ENCODE measurements around the gene MKI67. TPM values are rescaled to one million over a fixed set of nuclear protein-coding genes. Genes with fewer than 3 reads are reported as not detected.

The MKI67 gene
- total and polyA plus RNA-seq, 4 experiments from 2014 or later = 0.11 to 0.93 (median 0.17) TPM; not detected in 1

- Histone ChIP-seq H3K4me3 (ENCODE audit: low read length in 2 of 2) (no peak overlapping the region), H3K27ac (ENCODE audit: low read depth, low read length) (no peak overlapping the region), H3K4me1 (ENCODE audit: insufficient read depth, low read length) (peaks cover 57% of the 10 kb centered on the region), H3K36me3 (ENCODE audit: insufficient read depth, low read length) (no peaks in the 10 kb centered on the region), H3K27me3 (ENCODE audit: insufficient read depth, low read length) (no peaks in the 10 kb centered on the region), H3K9me3 (ENCODE audit: control insufficient read depth in 1 of 2, low read length in 2 of 2) (no peaks in the 10 kb centered on the region)
- ChIA-PET CTCF (ENCODE audit: partially characterized antibody) (interaction anchor here (1.0 to 2.5 kb wide), 2 partner anchors 31 to 49 kb away, joined by 3 to 6 read pairs; no protein-coding TSS in a partner anchor), POLR2A (ENCODE audit: partially characterized antibody) (no interaction called here)
- no peak for DNase-seq
- no peaks in the 10 kb centered on the region for H3K9me3 Mint-ChIP-seq
- peaks cover 22 to 53% (median 43%) of the 10 kb centered on the region in 4 donors for H3K4me1 Mint-ChIP-seq
- no peak overlapping the region for H3K4me3 Mint-ChIP-seq
- H3K27ac Mint-ChIP-seq = peak overlapping the region in 1 of 7 donors; percentile 48
- H3K27me3 Mint-ChIP-seq = no peaks in the 10 kb centered on the region
- intact Hi-C loops (cut with micrococcal nuclease) = no loop called here
- no peaks in the 10 kb centered on the region for H3K36me3 Mint-ChIP-seq
Observed at GRCh38 chr10:128099901-128100300, 26.3 kb downstream of the MKI67 start.

GRCh38 chr10:128098631-128099030 lies 27.6 kb downstream of the MKI67 start:
- ChIA-PET POLR2A (ENCODE audit: partially characterized antibody) (interaction anchor here (1.0 kb wide), 1 partner anchor 12 kb away, joined by 3 read pairs; no protein-coding TSS in a partner anchor), CTCF (ENCODE audit: partially characterized antibody) (interaction anchor here (1.0 kb wide), 1 partner anchor 51 kb away, joined by 3 read pairs; no protein-coding TSS in a partner anchor)
- H3K27ac Mint-ChIP-seq = peak overlapping the region in 2 of 7 donors; percentile 48 to 71
- H3K36me3 Mint-ChIP-seq = no peaks in the 10 kb centered on the region
- H3K4me3 Mint-ChIP-seq = no peak overlapping the region
- H3K4me1 Mint-ChIP-seq = peaks cover 18 to 50% (median 37%) of the 10 kb centered on the region in 4 donors
- H3K27me3 Mint-ChIP-seq = no peaks in the 10 kb centered on the region
- no peak for DNase-seq
- no peak overlapping the region for H3K27ac ChIP-seq (ENCODE audit: low read depth, low read length)
- H3K36me3 ChIP-seq (ENCODE audit: insufficient read depth, low read length) = no peaks in the 10 kb centered on the region
- intact Hi-C loops (cut with micrococcal nuclease) = no loop called here
- no peaks in the 10 kb centered on the region for H3K9me3 ChIP-seq (ENCODE audit: control insufficient read depth in 1 of 2, low read length in 2 of 2)
- H3K27me3 ChIP-seq (ENCODE audit: insufficient read depth, low read length) = no peaks in the 10 kb centered on the region
- peaks cover 46% of the 10 kb centered on the region for H3K4me1 ChIP-seq (ENCODE audit: insufficient read depth, low read length)
- no peaks in the 10 kb centered on the region for H3K9me3 Mint-ChIP-seq
- H3K4me3 ChIP-seq (ENCODE audit: low read length in 2 of 2) = no peak overlapping the region

GRCh38 chr10:128097783-128098182 lies 28.4 kb downstream of the MKI67 start:
- peaks cover 13 to 41% (median 28%) of the 10 kb centered on the region in 4 donors for H3K4me1 Mint-ChIP-seq
- no peaks in the 10 kb centered on the region for H3K36me3 ChIP-seq (ENCODE audit: insufficient read depth, low read length)
- no peaks in the 10 kb centered on the region for H3K27me3 Mint-ChIP-seq
- peak overlapping the region in 3 of 7 donors; percentile 22 to 90 (median 26) for H3K27ac Mint-ChIP-seq
- peaks cover 37% of the 10 kb centered on the region for H3K4me1 ChIP-seq (ENCODE audit: insufficient read depth, low read length)
- H3K27ac ChIP-seq (ENCODE audit: low read depth, low read length) = no peak overlapping the region
- intact Hi-C loops (cut with micrococcal nuclease) = no loop called here
- no peaks in the 10 kb centered on the region for H3K36me3 Mint-ChIP-seq
- ChIA-PET POLR2A (ENCODE audit: partially characterized antibody) (interaction anchor here (1.2 kb wide), 1 partner anchor 28 kb away, joined by 4 read pairs; the partner anchor contains the start of gene MKI67), CTCF (ENCODE audit: partially characterized antibody) (interaction anchor here (1.1 kb wide), 1 partner anchor 53 kb away, joined by 5 read pairs; no protein-coding TSS in a partner anchor)
- H3K4me3 ChIP-seq (ENCODE audit: low read length in 2 of 2) = no peak overlapping the region
- no peaks in the 10 kb centered on the region for H3K9me3 ChIP-seq (ENCODE audit: control insufficient read depth in 1 of 2, low read length in 2 of 2)
- DNase-seq = no peak
- no peaks in the 10 kb centered on the region for H3K27me3 ChIP-seq (ENCODE audit: insufficient read depth, low read length)
- H3K9me3 Mint-ChIP-seq = no peaks in the 10 kb centered on the region
- H3K4me3 Mint-ChIP-seq = no peak overlapping the region

GRCh38 chr10:128096486-128097199 lies 29.6 kb downstream of the MKI67 start:
- POLR2A ChIA-PET (ENCODE audit: partially characterized antibody) = interaction anchor here (1.2 to 1.8 kb wide), 5 partner anchors 19 to 84 kb away, joined by 4 to 7 read pairs (median 5); partner anchors contain the start of gene MKI67
- H3K4me1 ChIP-seq (ENCODE audit: insufficient read depth, low read length) = peaks cover 28% of the 10 kb centered on the region
- H3K27ac ChIP-seq (ENCODE audit: low read depth, low read length) = no peak overlapping the region
- Mint-ChIP-seq H3K27ac (peak overlapping the region in 4 of 7 donors; percentile 17 to 88 (median 68)), H3K9me3 (no peaks in the 10 kb centered on the region), H3K4me3 (peak overlapping the region in 4 of 8 donors; percentile 70 to 74 (median 72)), H3K27me3 (no peaks in the 10 kb centered on the region), H3K36me3 (no peaks in the 10 kb centered on the region), H3K4me1 (peaks cover 13 to 39% (median 19%) of the 10 kb centered on the region in 4 donors)
- no peak overlapping the region for H3K4me3 ChIP-seq (ENCODE audit: low read length in 2 of 2)
- no peaks in the 10 kb centered on the region for H3K27me3 ChIP-seq (ENCODE audit: insufficient read depth, low read length)
- DNase-seq = no peak
- CTCF ChIA-PET (ENCODE audit: partially characterized antibody) = interaction anchor here (1.0 to 2.4 kb wide), 5 partner anchors 15 to 61 kb away, joined by 3 to 8 read pairs (median 3); no protein-coding TSS in a partner anchor
- intact Hi-C loops (cut with micrococcal nuclease) = no loop called here
- H3K36me3 ChIP-seq (ENCODE audit: insufficient read depth, low read length) = no peaks in the 10 kb centered on the region
- no peaks in the 10 kb centered on the region for H3K9me3 ChIP-seq (ENCODE audit: control insufficient read depth in 1 of 2, low read length in 2 of 2)

- Mint-ChIP-seq H3K9me3 (no peaks in the 10 kb centered on the region), H3K36me3 (no peaks in the 10 kb centered on the region), H3K4me3 (peak overlapping the region; percentile 9 to 74 (median 71)), H3K4me1 (peaks cover 13 to 33% (median 18%) of the 10 kb centered on the region in 4 donors), H3K27ac (peak overlapping the region in 6 of 7 donors; percentile 17 to 88 (median 70)), H3K27me3 (no peaks in the 10 kb centered on the region)
- intact Hi-C loops (cut with micrococcal nuclease) = no loop called here
- CTCF ChIA-PET (ENCODE audit: partially characterized antibody) = interaction anchor here (1.1 to 2.4 kb wide), 4 partner anchors 8 to 60 kb away, joined by 3 to 8 read pairs (median 3); no protein-coding TSS in a partner anchor
- Histone ChIP-seq H3K9me3 (ENCODE audit: control insufficient read depth in 1 of 2, low read length in 2 of 2) (no peaks in the 10 kb centered on the region), H3K27ac (ENCODE audit: low read depth, low read length) (peak overlapping the region; percentile 5), H3K4me3 (ENCODE audit: low read length in 2 of 2) (peak overlapping the region; percentile 19 to 52), H3K27me3 (ENCODE audit: insufficient read depth, low read length) (no peaks in the 10 kb centered on the region), H3K36me3 (ENCODE audit: insufficient read depth, low read length) (no peaks in the 10 kb centered on the region), H3K4me1 (ENCODE audit: insufficient read depth, low read length) (peaks cover 28% of the 10 kb centered on the region)
- POLR2A ChIA-PET (ENCODE audit: partially characterized antibody) = interaction anchor here (1.2 to 1.8 kb wide), 8 partner anchors 7 to 85 kb away, joined by 3 to 10 read pairs (median 6); partner anchors contain the start of gene MKI67
- DNase-seq = peak in 1 of 5 donors; percentile 14
Observed at GRCh38 chr10:128095753-128096469, 30.3 kb downstream of the MKI67 start.

- POLR2A ChIA-PET (ENCODE audit: partially characterized antibody) = interaction anchor here (1.2 to 1.8 kb wide), 7 partner anchors 8 to 86 kb away, joined by 3 to 10 read pairs (median 6); partner anchors contain the start of gene MKI67
- peaks cover 13 to 33% (median 18%) of the 10 kb centered on the region in 4 donors for H3K4me1 Mint-ChIP-seq
Observed at GRCh38 chr10:128095027-128095752, 31.0 kb downstream of the MKI67 start.

More at GRCh38 chr10:128095027-128095752, 31.0 kb downstream of the MKI67 start:
- Mint-ChIP-seq H3K27ac (peak overlapping the region; percentile 32 to 88 (median 69)), H3K36me3 (no peaks in the 10 kb centered on the region), H3K4me3 (peak overlapping the region; percentile 49 to 74 (median 71)), H3K9me3 (no peaks in the 10 kb centered on the region), H3K27me3 (no peaks in the 10 kb centered on the region)
- peak overlapping the region in 1 of 2 donors; percentile 19 for H3K4me3 ChIP-seq (ENCODE audit: low read length in 2 of 2)
- peak; percentile 26 to 71 (median 60) for DNase-seq
- CTCF ChIA-PET (ENCODE audit: partially characterized antibody) = interaction anchor here (0.7 to 2.4 kb wide), 7 partner anchors 9 to 117 kb away, joined by 3 to 8 read pairs (median 3); no protein-coding TSS in a partner anchor
- peak overlapping the region; percentile 40 for H3K27ac ChIP-seq (ENCODE audit: low read depth, low read length)
- no peaks in the 10 kb centered on the region for H3K27me3 ChIP-seq (ENCODE audit: insufficient read depth, low read length)
- intact Hi-C loops (cut with micrococcal nuclease) = no loop called here
- no peaks in the 10 kb centered on the region for H3K36me3 ChIP-seq (ENCODE audit: insufficient read depth, low read length)
- peaks cover 28% of the 10 kb centered on the region for H3K4me1 ChIP-seq (ENCODE audit: insufficient read depth, low read length)
- no peaks in the 10 kb centered on the region for H3K9me3 ChIP-seq (ENCODE audit: control insufficient read depth in 1 of 2, low read length in 2 of 2)

Data from CD4-positive, alpha-beta memory T cell (primary cell).